ENCODE data around the gene PLPP2.

- TF ChIP-seq CTCF (IDR thresholded peaks at IDR 0.05) (no peak), POLR2A (IDR thresholded peaks at IDR 0.05) (no peak)
Observed at GRCh38 chr19:324716-325115, 33.5 kb upstream of the PLPP2 start.

Measured in prostate gland (tissue), 2 donors.